ENCODE data around the gene GABBR1.

DNA sequence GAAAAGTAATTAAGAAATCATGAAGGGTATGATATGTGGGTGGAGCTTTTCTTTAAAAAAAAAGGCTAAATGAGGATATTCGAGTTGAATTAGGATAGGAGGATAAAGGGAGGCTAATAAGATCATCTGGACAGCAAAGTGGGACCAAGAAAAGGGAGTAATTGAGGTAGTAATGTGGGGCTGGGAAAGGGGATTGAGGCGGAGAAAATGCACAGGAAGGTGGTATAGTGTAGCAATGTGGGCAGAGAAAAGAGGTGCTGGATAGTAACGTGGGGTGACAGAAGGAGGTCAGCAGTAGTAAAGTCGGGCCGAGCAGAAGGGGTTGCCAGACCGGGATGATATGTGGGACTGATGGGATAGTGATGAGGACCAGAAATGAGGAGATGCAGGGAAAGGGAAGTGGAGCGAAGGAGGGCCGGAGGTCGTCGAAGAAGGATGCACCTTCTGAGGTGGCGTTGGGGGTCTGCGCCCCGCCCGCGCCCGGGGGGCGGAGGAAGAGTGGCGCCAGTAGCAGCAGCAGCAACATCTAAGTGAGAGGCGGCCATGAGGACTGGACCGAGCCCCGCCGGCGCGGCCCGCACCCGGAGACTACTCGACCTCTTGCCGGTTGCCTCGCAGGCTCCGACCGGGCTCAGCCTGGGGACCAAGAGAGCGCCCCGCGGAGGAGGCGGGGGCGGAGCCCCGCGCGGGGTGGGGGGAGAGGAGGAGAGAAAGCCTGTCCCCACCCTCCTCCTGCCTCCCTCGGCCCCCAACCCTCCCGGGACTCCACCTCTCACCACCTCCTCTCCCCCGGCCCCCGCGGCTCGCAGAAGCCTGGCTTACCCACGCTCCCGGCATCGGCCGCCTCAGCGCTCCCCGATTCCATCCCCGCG lies 887 bp downstream of the GABBR1 start:
- TF ChIP-seq, protein P1, sequence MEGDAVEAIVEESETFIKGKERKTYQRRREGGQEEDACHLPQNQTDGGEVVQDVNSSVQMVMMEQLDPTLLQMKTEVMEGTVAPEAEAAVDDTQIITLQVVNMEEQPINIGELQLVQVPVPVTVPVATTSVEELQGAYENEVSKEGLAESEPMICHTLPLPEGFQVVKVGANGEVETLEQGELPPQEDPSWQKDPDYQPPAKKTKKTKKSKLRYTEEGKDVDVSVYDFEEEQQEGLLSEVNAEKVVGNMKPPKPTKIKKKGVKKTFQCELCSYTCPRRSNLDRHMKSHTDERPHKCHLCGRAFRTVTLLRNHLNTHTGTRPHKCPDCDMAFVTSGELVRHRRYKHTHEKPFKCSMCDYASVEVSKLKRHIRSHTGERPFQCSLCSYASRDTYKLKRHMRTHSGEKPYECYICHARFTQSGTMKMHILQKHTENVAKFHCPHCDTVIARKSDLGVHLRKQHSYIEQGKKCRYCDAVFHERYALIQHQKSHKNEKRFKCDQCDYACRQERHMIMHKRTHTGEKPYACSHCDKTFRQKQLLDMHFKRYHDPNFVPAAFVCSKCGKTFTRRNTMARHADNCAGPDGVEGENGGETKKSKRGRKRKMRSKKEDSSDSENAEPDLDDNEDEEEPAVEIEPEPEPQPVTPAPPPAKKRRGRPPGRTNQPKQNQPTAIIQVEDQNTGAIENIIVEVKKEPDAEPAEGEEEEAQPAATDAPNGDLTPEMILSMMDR (IDR thresholded peaks at IDR 0.05) = no peak
- TF ChIP-seq POLR2A (IDR thresholded peaks at IDR 0.05) = no peak
- no peak for TF ChIP-seq POLR2AphosphoS5 (IDR thresholded peaks at IDR 0.05)
- no peak for TF ChIP-seq EP300 (IDR thresholded peaks at IDR 0.05; ENCODE audit: low read depth)
